HTERT RPE-1 (cell line): ENCODE data around the gene ANKRD13D.
"Not testable (repeated sequence)": the region's sequence is repeated elsewhere in the genome, so short reads cannot be mapped to it uniquely, and the experiment has no call there.

Experiments used
- in situ Hi-C: fragments of 300-500 bp; cut with MboI; formaldehyde crosslinking; loops from 4 replicates; pipeline ENCODE4 v1.14.3; 2020; ENCODE audit warnings: low sequenced_read_pairs

ANKRD13D gene

DNA sequence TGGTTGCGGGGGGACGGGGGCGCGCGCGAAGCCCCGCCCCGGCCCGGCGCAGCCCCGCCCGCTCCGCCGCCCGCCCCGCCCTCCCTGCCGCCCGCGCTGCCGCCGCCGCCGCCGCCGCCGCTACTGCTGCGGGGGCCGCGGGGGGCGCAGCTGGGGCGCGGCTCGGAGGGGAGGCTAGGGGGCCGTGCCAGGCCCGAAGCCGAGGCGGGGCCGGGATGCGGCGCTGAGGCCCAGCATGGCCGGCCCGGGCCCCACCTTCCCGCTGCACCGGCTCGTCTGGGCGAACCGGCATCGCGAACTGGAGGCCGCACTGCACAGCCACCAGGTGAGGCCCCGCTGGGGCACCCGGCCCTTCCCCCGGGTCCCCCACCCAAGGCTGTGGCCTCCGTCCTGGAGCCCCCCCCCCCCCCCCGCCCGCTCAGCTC is at the start of gene ANKRD13D:
Gene ANKRD13D (plus strand): TSS at position 78 of the 425 bp plus-strand sequence. CDS start 158 bp downstream, at position 236.
- in situ Hi-C loops, result no loop called here

DNA sequence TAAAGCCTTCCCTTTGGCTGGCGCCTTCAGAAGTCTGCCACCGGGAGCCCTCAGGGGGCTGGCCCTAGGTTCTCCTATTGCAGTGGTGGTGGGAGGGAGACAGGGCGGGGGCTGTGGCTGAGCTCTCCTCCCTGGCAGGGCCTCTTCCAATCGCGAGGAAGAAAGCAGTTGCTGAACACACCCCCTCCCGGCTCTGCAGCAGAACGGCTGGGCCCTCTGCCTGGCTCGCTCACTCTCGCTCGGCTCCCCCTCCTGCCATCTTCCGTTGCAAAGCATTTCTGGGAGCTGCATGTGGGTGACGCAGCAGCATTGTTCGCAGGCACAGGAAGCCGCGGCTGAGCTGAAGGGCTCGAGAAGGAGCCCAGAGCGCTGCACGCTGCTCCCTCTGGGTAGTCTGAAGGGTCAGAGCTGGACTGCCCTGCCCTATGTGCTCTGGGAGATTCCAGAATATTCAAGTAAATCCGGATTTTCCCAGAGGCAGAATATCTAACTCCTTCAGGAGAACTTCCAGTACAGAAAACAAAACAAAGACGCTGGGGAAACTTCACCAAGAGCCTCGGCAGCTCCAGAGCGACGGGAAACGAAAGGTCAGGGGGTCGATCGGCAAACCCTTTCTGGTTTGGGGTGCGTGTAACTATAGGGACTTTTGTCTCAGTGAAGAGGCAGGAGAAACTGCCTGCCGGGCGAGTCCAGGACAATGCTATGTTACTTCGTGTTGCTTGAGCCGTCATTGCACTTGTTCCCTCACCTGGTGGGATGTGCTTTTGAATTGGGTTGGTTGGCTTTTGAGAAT is 49.1 kb upstream of the ANKRD13D start:
- in situ Hi-C loops, result no loop called here

GRCh38 chr11:67240576-67241389 is 48.3 kb upstream of the ANKRD13D start:
- in situ Hi-C loops, result no loop called here

GRCh38 chr11:67242548-67242947 is 46.6 kb upstream of the ANKRD13D start:
- in situ Hi-C loops, result no loop called here

- in situ Hi-C loops, result no loop called here
Observed at GRCh38 chr11:67243051-67243450, 46.1 kb upstream of the ANKRD13D start.

GRCh38 chr11:67245046-67245445 is 44.1 kb upstream of the ANKRD13D start:
- in situ Hi-C loops, result no loop called here

DNA sequence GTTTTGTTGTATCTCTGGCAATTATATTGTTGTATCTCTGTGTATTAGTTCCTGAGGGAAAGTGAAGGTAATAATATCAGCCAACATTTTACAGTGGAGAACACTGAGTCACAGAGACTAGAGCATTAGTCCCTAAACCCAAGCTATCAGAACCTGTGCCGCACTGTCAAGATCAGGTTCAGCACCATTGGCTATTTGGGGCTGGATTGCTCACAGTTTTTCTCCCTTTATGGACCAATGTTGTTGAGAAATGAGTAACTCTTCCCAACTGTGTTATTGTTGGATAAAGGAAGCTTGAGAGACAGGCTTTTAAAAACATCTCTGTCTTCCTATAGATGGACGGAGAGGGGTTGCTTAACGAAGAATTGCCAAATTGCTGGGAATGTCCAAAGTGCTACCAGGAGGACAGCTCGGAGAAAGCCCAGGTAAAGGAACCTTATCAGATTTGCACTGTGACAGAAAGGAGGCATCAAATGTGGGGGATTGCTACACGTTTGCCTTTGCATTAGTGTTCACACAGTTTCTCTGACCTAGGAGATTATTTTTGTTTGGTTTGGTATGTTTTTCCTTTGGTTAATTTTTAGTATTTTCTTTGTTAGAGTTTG is 41.1 kb upstream of the ANKRD13D start:
- in situ Hi-C loops, result no loop called here

- in situ Hi-C loops, result no loop called here
Observed at GRCh38 chr11:67248653-67249052, 40.5 kb upstream of the ANKRD13D start.

- in situ Hi-C loops, result no loop called here
Observed at GRCh38 chr11:67250059-67251043, 38.8 kb upstream of the ANKRD13D start.

GRCh38 chr11:67251841-67252240 is 37.3 kb upstream of the ANKRD13D start:
- in situ Hi-C loops, result no loop called here

DNA sequence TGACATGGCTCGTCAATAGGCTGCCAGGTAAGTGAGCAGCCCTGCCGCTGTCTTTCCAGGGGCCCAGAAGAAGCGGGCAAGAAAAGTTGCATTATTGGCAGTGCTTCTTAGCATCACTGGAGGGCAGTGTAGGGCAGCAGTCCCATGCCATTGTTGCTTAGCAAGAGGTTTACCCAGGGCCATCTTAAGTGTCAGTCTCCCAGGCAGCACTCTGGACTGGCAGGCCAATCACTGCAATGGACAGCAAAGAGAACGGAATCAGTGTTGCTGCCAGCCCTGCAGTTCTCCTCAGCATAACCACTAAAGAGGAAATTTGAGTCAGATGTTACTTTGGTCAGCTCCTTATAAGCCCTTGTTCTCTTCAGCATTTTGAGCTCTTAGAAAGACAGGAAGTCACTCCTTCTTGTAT is 36.3 kb upstream of the ANKRD13D start:
- in situ Hi-C loops, result no loop called here

GRCh38 chr11:67253872-67254624 is 35.1 kb upstream of the ANKRD13D start:
- in situ Hi-C loops, result no loop called here

- in situ Hi-C loops, result no loop called here
Observed at GRCh38 chr11:67254798-67255197, 34.3 kb upstream of the ANKRD13D start.

- in situ Hi-C loops, result no loop called here
Observed at GRCh38 chr11:67255353-67255752, 33.8 kb upstream of the ANKRD13D start.

DNA sequence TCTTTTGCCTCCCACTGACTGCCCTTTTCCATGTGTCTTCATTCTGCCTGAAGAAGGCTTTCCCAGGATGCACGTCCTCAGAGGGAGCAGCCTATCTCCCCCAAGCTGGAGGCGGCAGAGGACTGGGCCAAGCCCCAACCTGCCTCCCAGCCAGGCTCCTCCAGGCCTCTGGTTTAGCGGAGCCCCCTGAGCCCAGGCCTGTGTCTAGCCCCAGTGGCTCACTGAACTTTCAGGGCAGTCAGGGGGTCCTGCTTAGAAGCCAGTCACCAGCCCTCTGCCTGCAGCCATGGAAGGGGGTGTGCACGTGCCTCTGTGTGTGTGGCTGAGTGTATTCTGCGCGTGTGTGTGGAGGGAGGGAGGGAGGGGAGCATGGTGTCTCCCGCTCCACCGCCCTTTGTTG is 33.2 kb upstream of the ANKRD13D start:
- in situ Hi-C loops, result no loop called here

DNA sequence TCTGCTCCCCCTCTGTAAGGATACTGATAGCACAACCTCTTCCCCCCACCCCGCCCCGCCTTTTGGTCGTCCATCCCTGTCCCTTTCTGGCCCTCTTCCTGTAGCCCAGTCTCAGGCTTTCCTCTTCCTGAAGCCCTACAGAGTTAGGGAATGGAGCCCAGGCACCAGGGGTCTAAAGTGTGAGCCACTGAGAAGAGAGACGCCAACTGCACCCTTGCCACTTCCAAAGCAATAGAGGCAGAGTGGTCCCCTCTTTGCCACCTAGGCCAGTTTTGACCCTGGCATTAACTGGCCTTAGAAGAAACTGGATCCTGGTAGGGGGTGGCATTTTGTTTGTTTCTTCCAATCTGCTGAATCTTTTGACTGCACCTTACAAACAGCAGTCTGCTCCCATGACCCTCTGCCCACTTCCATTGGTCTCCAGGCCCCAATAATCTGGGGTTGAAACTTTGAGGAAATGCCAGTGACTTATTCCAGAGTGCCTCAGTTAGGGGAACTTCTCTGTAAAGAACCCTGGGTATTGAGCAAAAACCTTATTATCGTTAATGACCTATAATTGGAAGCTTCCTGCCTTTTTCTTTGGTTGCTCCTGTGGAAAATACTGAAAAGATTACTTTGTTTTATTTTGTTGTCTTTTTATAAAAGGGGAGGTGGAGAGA is 32.5 kb upstream of the ANKRD13D start:
- in situ Hi-C loops, result no loop called here

GRCh38 chr11:67260406-67260805 is 28.7 kb upstream of the ANKRD13D start:
- in situ Hi-C loops, result no loop called here

DNA sequence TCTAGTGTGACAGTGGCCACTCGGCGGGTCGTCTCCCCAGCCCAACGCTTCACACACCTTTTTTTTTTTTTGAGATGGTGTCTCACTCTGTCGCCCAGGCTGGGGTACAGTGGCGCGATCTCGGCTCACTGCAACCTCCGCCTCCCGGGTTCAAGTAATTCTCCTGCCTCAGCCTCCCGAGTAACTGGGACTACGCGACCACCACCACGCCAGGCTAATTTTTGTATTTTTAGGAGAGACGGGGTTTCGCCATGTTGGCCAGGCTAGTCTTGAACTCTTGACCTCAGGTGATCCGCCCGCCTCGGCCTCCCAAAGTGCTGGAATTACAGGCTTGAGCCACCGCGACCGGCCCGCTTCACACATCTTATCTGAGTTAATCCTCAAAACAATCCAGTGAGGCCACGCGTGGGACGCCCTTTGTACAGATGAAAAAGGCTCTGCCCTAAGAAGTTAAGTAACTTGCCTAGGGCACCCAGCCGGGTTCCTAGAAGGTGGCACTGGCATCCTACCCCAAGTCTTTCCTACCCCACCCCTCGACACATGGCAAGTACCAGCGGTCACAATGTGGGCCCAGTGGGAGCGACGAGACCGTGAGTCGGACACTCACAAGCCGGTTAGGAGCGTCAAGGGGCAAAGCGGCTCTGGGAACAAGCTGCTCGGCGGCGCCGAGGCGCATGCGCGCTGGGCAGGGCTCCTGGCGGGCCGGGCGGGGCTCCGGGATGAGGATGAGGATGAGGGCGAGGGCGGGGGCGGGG is 28.0 kb upstream of the ANKRD13D start:
- in situ Hi-C loops, result not testable (repeated sequence)

GRCh38 chr11:67261640-67261945 is 27.5 kb upstream of the ANKRD13D start:
- in situ Hi-C loops, result no loop called here
